HepG2 (cell line): ENCODE results near the gene BBOF1. TPM values are rescaled to one million over a fixed set of nuclear protein-coding genes. Genes with fewer than 3 reads are reported as not detected.

Experiments used
- ASH2L ChIP-seq: fragments of 300-600, 200-600 bp; sonication (generic); IDR thresholded peaks from 2 replicates; pipeline ENCODE4 v1.7.0; 2017; ENCODE audit warnings: low read depth, mild to moderate bottlenecking, moderate library complexity, mixed read lengths, low read length; ENCODE audit not compliant: insufficient read length
- EHMT2 ChIP-seq: fragments of 200-600 bp; sonication (generic); IDR thresholded peaks from 2 replicates; pipeline ENCODE4 v1.7.0; 2017; ENCODE audit warnings: antibody characterized with exemption, low read depth, low read length, borderline replicate concordance
- HMG20A ChIP-seq: IDR thresholded peaks from 2 replicates; pipeline ENCODE4 v1.6.1; 2016; ENCODE audit warnings: borderline replicate concordance
- JUND ChIP-seq: sonication (generic); formaldehyde crosslinking; IDR thresholded peaks from 2 replicates; pipeline ENCODE4 v1.8.0; 2022; ENCODE audit warnings: mild to moderate bottlenecking, missing genetic modification reagents
- KIAA2018 ChIP-seq: sonication (generic); formaldehyde crosslinking; IDR thresholded peaks from 2 replicates; pipeline ENCODE4 v1.5.0; 2020; ENCODE audit warnings: mild to moderate bottlenecking, missing genetic modification reagents, borderline replicate concordance
- MEF2D ChIP-seq: sonication (generic); formaldehyde crosslinking; IDR thresholded peaks from 2 replicates; pipeline ENCODE4 v1.5.1; 2020; ENCODE audit warnings: mild to moderate bottlenecking, missing genetic modification reagents
- MXD1 ChIP-seq: sonication (generic); formaldehyde crosslinking; IDR thresholded peaks from 2 replicates; pipeline ENCODE4 v1.4.0; 2020; ENCODE audit warnings: mild to moderate bottlenecking, missing genetic modification reagents
- NCOA5 ChIP-seq: sonication (generic); formaldehyde crosslinking; IDR thresholded peaks from 2 replicates; pipeline ENCODE4 v1.4.0; 2020; ENCODE audit warnings: missing genetic modification reagents
- PBX2 ChIP-seq: IDR thresholded peaks from 2 replicates; pipeline ENCODE4 v1.6.1; 2016; ENCODE audit warnings: control low read depth
- SKI ChIP-seq: fragments of 450-650 bp; IDR thresholded peaks from one replicate; pipeline ENCODE4 v1.6.1; 2018; ENCODE audit warnings: mild to moderate bottlenecking; ENCODE audit not compliant: partially characterized antibody
- ZGPAT ChIP-seq: IDR thresholded peaks from 2 replicates; pipeline ENCODE4 v1.6.1; 2016; ENCODE audit warnings: mild to moderate bottlenecking
- ZNF3 ChIP-seq: IDR thresholded peaks from 2 replicates; pipeline ENCODE4 v1.7.0; 2017; ENCODE audit warnings: inconsistent platforms
- ZNF34 ChIP-seq: sonication (generic); formaldehyde crosslinking; IDR thresholded peaks from 2 replicates; pipeline ENCODE4 v1.4.0; 2020; ENCODE audit warnings: mild to moderate bottlenecking, missing genetic modification reagents, borderline replicate concordance
- ZNF350 ChIP-seq: sonication (generic); formaldehyde crosslinking; IDR thresholded peaks from 2 replicates; pipeline ENCODE4 v1.4.0; 2020; ENCODE audit warnings: mild to moderate bottlenecking, low read depth, missing genetic modification reagents, borderline replicate concordance
- ZNF557 ChIP-seq: sonication (generic); formaldehyde crosslinking; IDR thresholded peaks from 2 replicates; pipeline ENCODE4 v1.4.0; 2020; ENCODE audit warnings: missing genetic modification reagents
- ZNF773 ChIP-seq: sonication (generic); formaldehyde crosslinking; IDR thresholded peaks from 2 replicates; pipeline ENCODE4 v1.4.0; 2020; ENCODE audit warnings: missing genetic modification reagents, borderline replicate concordance
- ZNF891 ChIP-seq: sonication (generic); formaldehyde crosslinking; IDR thresholded peaks from 2 replicates; pipeline ENCODE4 v1.5.0; 2020; ENCODE audit warnings: mild to moderate bottlenecking, missing genetic modification reagents
- polyA plus RNA-seq, 8 experiments: library from polyadenylated mRNA; depleted of rRNA in 3 of 8; stranded (reverse) in 7 of 8; unstranded in 1 of 8; fragments of >200 nt; fragmentation: Illumina TruSeq in 4 of 8; extraction: Trizol in 4 of 8; gene quantifications; 2 replicates each; pipeline versions ENCODE4 v1.2.1 to v1.2.3, GENCODE V29; 2011 to 2016; ENCODE audit warnings: low read depth in 4 of 8, missing spikeins in 1 of 8, mixed read lengths in 1 of 8; ENCODE audit not compliant: insufficient read depth in 1 of 8
- total RNA-seq, 5 experiments: library from RNA; depleted of rRNA; stranded (reverse); fragments of >200 nt; fragmentation: Illumina TruSeq; extraction: Trizol; gene quantifications; 2 replicates each; pipeline ENCODE4 v1.2.3, GENCODE V29; 2016; ENCODE audit warnings: low read depth in 1 of 5

The BBOF1 gene
- total and polyA plus RNA-seq, 2 of the 13 experiments (the other 11 are each of a cell fraction or from before 2014, with no cell fraction given), result 1.6 to 2.3 TPM

GRCh38 chr14:74084277-74085046, 65.3 kb downstream of the BBOF1 start, which contains the start of the genes ALDH6A1 and LIN52 (continued):
- TF ChIP-seq SKI (no peak), ZNF3 (CRISPR knock-in tag) (no peak), ZNF891 (CRISPR knock-in tag) (no peak), PBX2 (CRISPR knock-in tag) (no peak), ZNF773 (no peak), ZGPAT (CRISPR knock-in tag) (peak; percentile 49), ZNF557 (CRISPR knock-in tag) (no peak), EHMT2 (no peak), MXD1 (CRISPR knock-in tag) (no peak; the same call in 1 of the 2 replicates), MEF2D (CRISPR knock-in tag) (0 out of 2 replicates have a peak, but pooled peaks have one; percentile 21), NCOA5 (CRISPR knock-in tag) (no peak), KIAA2018 (no peak), ASH2L (no peak), JUND (no peak), ZNF350 (0 out of 2 replicates have a peak, but pooled peaks have one; percentile 32), HMG20A (CRISPR knock-in tag) (no peak), ZNF34 (CRISPR knock-in tag) (peak; percentile 17; the same call in 1 of the 2 replicates)
